NOMO-1 treated with DMSO at 0.1 percent for 48 hours (cell line): Measurements from ENCODE around the gene DIAPH1.
A peak's percentile ranks its signal among the peaks of the same experiment; 100 is the strongest.

ENCODE experiments used
- DNase-seq: peaks from one replicate; lab custom pipeline; 2025; ENCODE audit not compliant: unreplicated experiment; lab: John Stamatoyannopoulos, UW

The DIAPH1 gene

GRCh38 chr5:141485321-141486055 lies 133.3 kb downstream of the DIAPH1 start:
- no peak for DNase-seq

- DNase-seq, result no peak
Observed at GRCh38 chr5:141484641-141485311, 134.0 kb downstream of the DIAPH1 start, which contains the start of gene PCDHGC4. Gene PCDHGC4, plus strand, starts transcription at chr5:141485030. Its CDS starts 144 bp downstream, at chr5:141485174.

- DNase-seq, result no peak
Observed at GRCh38 chr5:141484310-141484640, 134.5 kb downstream of the DIAPH1 start.

GRCh38 chr5:141483902-141484301 lies 134.9 kb downstream of the DIAPH1 start:
- no peak for DNase-seq

- peak; percentile 30 for DNase-seq
Observed at GRCh38 chr5:141479776-141480175, 139.0 kb downstream of the DIAPH1 start.

GRCh38 chr5:141478321-141478945 lies 140.4 kb downstream of the DIAPH1 start:
- DNase-seq, result no peak

GRCh38 chr5:141477815-141478214 lies 141.0 kb downstream of the DIAPH1 start:
- DNase-seq, result no peak

- DNase-seq, result no peak
Observed at GRCh38 chr5:141477044-141477575, 141.7 kb downstream of the DIAPH1 start.

- peak; percentile 12 for DNase-seq
Observed at GRCh38 chr5:141476132-141476911, 142.5 kb downstream of the DIAPH1 start.

- DNase-seq, result peak; percentile 53
Observed at GRCh38 chr5:141475625-141476131, 143.1 kb downstream of the DIAPH1 start, which contains the start of gene PCDHGC3. Gene PCDHGC3, plus strand, starts transcription at chr5:141475966. Its CDS starts 151 bp downstream, at chr5:141476117.

- DNase-seq, result no peak
Observed at GRCh38 chr5:141465351-141465750, 153.4 kb downstream of the DIAPH1 start.
